Measurements from ENCODE around the gene NDST3.

- TF ChIP-seq, protein P1, sequence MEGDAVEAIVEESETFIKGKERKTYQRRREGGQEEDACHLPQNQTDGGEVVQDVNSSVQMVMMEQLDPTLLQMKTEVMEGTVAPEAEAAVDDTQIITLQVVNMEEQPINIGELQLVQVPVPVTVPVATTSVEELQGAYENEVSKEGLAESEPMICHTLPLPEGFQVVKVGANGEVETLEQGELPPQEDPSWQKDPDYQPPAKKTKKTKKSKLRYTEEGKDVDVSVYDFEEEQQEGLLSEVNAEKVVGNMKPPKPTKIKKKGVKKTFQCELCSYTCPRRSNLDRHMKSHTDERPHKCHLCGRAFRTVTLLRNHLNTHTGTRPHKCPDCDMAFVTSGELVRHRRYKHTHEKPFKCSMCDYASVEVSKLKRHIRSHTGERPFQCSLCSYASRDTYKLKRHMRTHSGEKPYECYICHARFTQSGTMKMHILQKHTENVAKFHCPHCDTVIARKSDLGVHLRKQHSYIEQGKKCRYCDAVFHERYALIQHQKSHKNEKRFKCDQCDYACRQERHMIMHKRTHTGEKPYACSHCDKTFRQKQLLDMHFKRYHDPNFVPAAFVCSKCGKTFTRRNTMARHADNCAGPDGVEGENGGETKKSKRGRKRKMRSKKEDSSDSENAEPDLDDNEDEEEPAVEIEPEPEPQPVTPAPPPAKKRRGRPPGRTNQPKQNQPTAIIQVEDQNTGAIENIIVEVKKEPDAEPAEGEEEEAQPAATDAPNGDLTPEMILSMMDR (IDR thresholded peaks at IDR 0.05) = no peak
- no peak for TF ChIP-seq POLR2A (IDR thresholded peaks at IDR 0.05)
These were observed 886 bp upstream of the NDST3 start for GRCh38 chr4:118033148-118034052.

Data from adrenal gland (tissue), 5 donors.